ENCODE data around the gene KCNG4. TPM values are rescaled to one million over a fixed set of nuclear protein-coding genes. Genes with fewer than 3 reads are reported as not detected.

KCNG4 gene
- total and polyA plus RNA-seq, 2 of the 8 experiments (the other 6 are each of a cell fraction or from before 2014, with no cell fraction given): not detected

GRCh38 chr16:84175350-84176081 is 64.3 kb downstream of the KCNG4 start (continued):
- TF ChIP-seq CHD7 (IDR thresholded peaks at IDR 0.05; ENCODE audit: insufficient replicate concordance, low read length) (no peak), SIX5 (IDR thresholded peaks at IDR 0.05; ENCODE audit: low read depth, low read length) (no peak), SRF (IDR thresholded peaks at IDR 0.05; ENCODE audit: low read depth, low read length) (no peak), POLR2A (IDR thresholded peaks at IDR 0.05; ENCODE audit: control extremely low read depth in 1 of 2, low read depth in 2 of 2, low read length in 2 of 2) (no peak), NANOG (IDR thresholded peaks at IDR 0.05; ENCODE audit: insufficient read depth, low read depth, low read length, poor library complexity, severe bottlenecking) (no peak), JUND (IDR thresholded peaks at IDR 0.05; ENCODE audit: low read length) (peak; percentile 54; the same call in 1 of the 2 replicates), CHD1 (IDR thresholded peaks at IDR 0.05; ENCODE audit: low read depth, low read length) (no peak), BRCA1 (IDR thresholded peaks at IDR 0.05; ENCODE audit: low read depth, low read length) (no peak), CBX8 (IDR thresholded peaks at IDR 0.05; ENCODE audit: borderline replicate concordance, low read depth, low read length) (no peak), JUN (IDR thresholded peaks at IDR 0.05; ENCODE audit: low read depth, low read length) (no peak), SP2 (IDR thresholded peaks at IDR 0.05; ENCODE audit: low read length) (no peak), YY1 (IDR thresholded peaks at IDR 0.05; ENCODE audit: low read depth, low read length) (peak; percentile 48; the same call in 1 of the 2 replicates)

All from H1 (cell line).